NCI-H2081 treated with DMSO at 0.1 percent for 48 hours (cell line): Measurements from ENCODE around the gene PALLD.
"Not testable (repeated sequence)": the region's sequence is repeated elsewhere in the genome, so short reads cannot be mapped to it uniquely, and the experiment has no call there.

ENCODE experiments used
- DNase-seq: peaks from one replicate; lab custom pipeline; 2025; lab: John Stamatoyannopoulos, UW

Gene PALLD

GRCh38 chr4:168908093-168908492, 411.2 kb downstream of the PALLD start:
- no peak for DNase-seq

GRCh38 chr4:168908851-168909273, 412.0 kb downstream of the PALLD start:
- no peak for DNase-seq

GRCh38 chr4:168914095-168914494, 417.2 kb downstream of the PALLD start:
- DNase-seq = no peak

GRCh38 chr4:168917138-168917779, 420.4 kb downstream of the PALLD start:
- DNase-seq = no peak

GRCh38 chr4:168919706-168920324, 423.0 kb downstream of the PALLD start:
- DNase-seq = no peak

GRCh38 chr4:168920441-168921065, 423.7 kb downstream of the PALLD start:
- no peak for DNase-seq

GRCh38 chr4:168923526-168924194, 426.8 kb downstream of the PALLD start:
- no peak for DNase-seq

- DNase-seq = no peak
Measured at GRCh38 chr4:168924667-168925066, 427.8 kb downstream of the PALLD start.

- no peak for DNase-seq
Measured at GRCh38 chr4:168925789-168926490, 429.1 kb downstream of the PALLD start.

GRCh38 chr4:168928346-168928745, 431.5 kb downstream of the PALLD start:
- DNase-seq = no peak

GRCh38 chr4:168928875-168929274, 432.0 kb downstream of the PALLD start:
- no peak for DNase-seq

- no peak for DNase-seq
Measured at GRCh38 chr4:168930413-168931196, 433.8 kb downstream of the PALLD start.

GRCh38 chr4:168931215-168931650, 434.4 kb downstream of the PALLD start:
- no peak for DNase-seq

GRCh38 chr4:168932138-168932537, 435.3 kb downstream of the PALLD start:
- no peak for DNase-seq

GRCh38 chr4:168933423-168933822, 436.6 kb downstream of the PALLD start:
- DNase-seq = no peak

- not testable (repeated sequence) for DNase-seq
Measured at GRCh38 chr4:168937473-168937872, 440.6 kb downstream of the PALLD start.

GRCh38 chr4:168942985-168943384, 446.1 kb downstream of the PALLD start:
- DNase-seq = no peak

- no peak for DNase-seq
Measured at GRCh38 chr4:168945291-168945690, 448.4 kb downstream of the PALLD start.

- DNase-seq = not testable (repeated sequence)
Measured at GRCh38 chr4:168952821-168953246, 456.0 kb downstream of the PALLD start.

- no peak for DNase-seq
Measured at GRCh38 chr4:168955674-168956073, 458.8 kb downstream of the PALLD start.

- DNase-seq = no peak
Measured at GRCh38 chr4:168960716-168961115, 463.9 kb downstream of the PALLD start.
